B cell (primary cell): ENCODE measurements around the gene CD28. TPM values are rescaled to one million over a fixed set of nuclear protein-coding genes. Genes with fewer than 3 reads are reported as not detected.

ENCODE experiments used
- ATAC-seq: fragments of 200-7000 bp; cut with Tn5 transposase; one replicate; pipeline ENCODE4 v1.10.0; 2021; ENCODE audit warnings: low read depth, mild to moderate bottlenecking, moderate number of reproducible peaks, moderate library complexity
- CTCF ChIA-PET: fragments of 350-600 bp; sonication (Branson Sonifier 250); formaldehyde crosslinking; loops from one replicate; lab custom pipeline; 2021; ENCODE audit warnings: antibody characterized with exemption, inconsistent platforms; lab: Charles Lee
- POLR2A ChIA-PET: fragments of 350-600 bp; sonication (Branson Sonifier 250); formaldehyde crosslinking; loops from one replicate; lab custom pipeline; 2021; ENCODE audit warnings: antibody characterized with exemption; lab: Charles Lee
- DNase-seq: peaks from one replicate; pipeline ENCODE4 v3.0.0; 2013
- H2AFZ ChIP-seq: 2 replicates; pipeline ENCODE4 v1.6.1; 2012; ENCODE audit warnings: mild to moderate bottlenecking, low read depth, low read length; ENCODE audit not compliant: insufficient read depth, poor library complexity, severe bottlenecking
- H3K27ac ChIP-seq, 2 donors: 1 replicate in 1 of 2; 2 replicates in 1 of 2; pipeline ENCODE4 v1.5.1; 2012 to 2013; ENCODE audit warnings: low read length in 2 of 2, mild to moderate bottlenecking in 2 of 2, moderate library complexity in 1 of 2
- H3K27me3 ChIP-seq, 4 experiments: fragments of 200-600 bp in 1 of 4; sonication (generic) in 1 of 4; replicated peaks in 1 of 4; 1 replicate in 2 of 4; 2 replicates in 2 of 4; pipeline versions ENCODE4 v1.6.1 to v1.7.0; 2013 to 2016; ENCODE audit warnings: low read length in 3 of 4, mild to moderate bottlenecking in 2 of 4, mixed read lengths in 1 of 4, moderate library complexity in 1 of 4; ENCODE audit not compliant: insufficient read depth in 4 of 4, control insufficient read depth in 3 of 4; ENCODE audit errors: control extremely low read depth in 1 of 4
- H3K36me3 ChIP-seq, 2 experiments: replicated peaks in 1 of 2; 1 replicate in 1 of 2; 2 replicates in 1 of 2; pipeline versions ENCODE4 v1.6.1 to v1.7.1; 2013; ENCODE audit warnings: low read length in 1 of 2; ENCODE audit not compliant: insufficient read depth in 2 of 2, control insufficient read depth in 1 of 2; ENCODE audit errors: control extremely low read depth in 1 of 2, extremely low read depth in 1 of 2
- H3K4me1 ChIP-seq, 2 donors: fragments of 200-600 bp in 1 of 2; sonication (generic) in 1 of 2; 1 replicate in 1 of 2; 2 replicates in 1 of 2; pipeline versions ENCODE4 v1.5.1 to v1.6.1; 2013 to 2017; ENCODE audit warnings: low read length in 2 of 2; ENCODE audit not compliant: control insufficient read depth in 2 of 2, insufficient read depth in 2 of 2
- H3K4me2 ChIP-seq: replicated peaks from 2 replicates; pipeline ENCODE3; 2012; ENCODE audit warnings: mild to moderate bottlenecking, low read depth, low read length; ENCODE audit not compliant: poor library complexity, severe bottlenecking
- H3K4me3 ChIP-seq, 5 experiments: fragments of 200-600 bp in 1 of 5; sonication (generic) in 1 of 5; 1 replicate in 3 of 5; 2 replicates in 2 of 5; pipeline versions ENCODE4 v1.5.1 to v1.7.0; 2011 to 2016; ENCODE audit warnings: low read length in 4 of 5, mild to moderate bottlenecking in 4 of 5, low read depth in 2 of 5, control low read depth in 1 of 5, moderate library complexity in 1 of 5; ENCODE audit not compliant: insufficient read depth in 1 of 5; ENCODE audit errors: control extremely low read depth in 1 of 5, extremely low read depth in 1 of 5
- H3K79me2 ChIP-seq: fragments of 200-600 bp; sonication (generic); one replicate; pipeline ENCODE4 v1.6.0; 2016; ENCODE audit warnings: low read length; ENCODE audit not compliant: control insufficient read depth, insufficient read depth
- H3K9ac ChIP-seq: fragments of 200-600 bp; sonication (generic); 2 replicates; pipeline ENCODE4 v1.6.1; 2017; ENCODE audit warnings: mild to moderate bottlenecking, low read length, moderate library complexity
- H3K9me3 ChIP-seq, 3 donors: one replicate each; pipeline versions ENCODE4 v1.6.1 to v1.7.1; 2013; ENCODE audit warnings: low read length in 2 of 3; ENCODE audit not compliant: control insufficient read depth in 2 of 3, insufficient read depth in 1 of 3; ENCODE audit errors: control extremely low read depth in 1 of 3
- H4K20me1 ChIP-seq: 2 replicates; pipeline ENCODE4 v1.6.0; 2012; ENCODE audit warnings: mild to moderate bottlenecking, low read length; ENCODE audit not compliant: insufficient read depth, control insufficient read depth, poor library complexity, severe bottlenecking
- H3K27ac Mint-ChIP-seq: one replicate; pipeline ENCODE4 v1.8.0; 2021; ENCODE audit warnings: mixed read lengths
- H3K27me3 Mint-ChIP-seq: one replicate; pipeline ENCODE4 v1.8.0; 2021; ENCODE audit warnings: mixed read lengths
- H3K4me1 Mint-ChIP-seq: one replicate; pipeline ENCODE4 v1.8.0; 2021; ENCODE audit warnings: mixed read lengths
- H3K4me3 Mint-ChIP-seq: one replicate; pipeline ENCODE4 v1.8.0; 2021; ENCODE audit warnings: mixed read lengths
- H3K9me3 Mint-ChIP-seq: one replicate; pipeline ENCODE4 v1.8.0; 2022; ENCODE audit warnings: mixed read lengths; ENCODE audit not compliant: insufficient read depth
- EZH2 ChIP-seq: IDR thresholded peaks from 2 replicates; pipeline ENCODE4 v1.6.1; 2012; ENCODE audit warnings: borderline replicate concordance, low read depth, mild to moderate bottlenecking, moderate library complexity, low read length; ENCODE audit not compliant: insufficient read depth, poor library complexity, severe bottlenecking
- WGBS: methylation state at CpG from one replicate; pipeline ENCODE4 v1.1.5; 2013; ENCODE audit warnings: missing lambda C conversion rate; ENCODE audit not compliant: insufficient coverage; 5-methylcytosine and 5-hydroxymethylcytosine counted together
- intact Hi-C: fragments of 100-400 bp; cut with micrococcal nuclease; formaldehyde crosslinking; loops from one replicate; pipeline ENCODE4 v1.10.0; 2022
- polyA plus RNA-seq: library from polyadenylated mRNA; depleted of rRNA; stranded (reverse); fragments of >200 nt; gene quantifications from 2 replicates; pipeline ENCODE4 v1.2.3, GENCODE V29; 2012
- total RNA-seq, 2 donors: library from RNA; stranded (reverse); fragments of 120-200 nt in 1 of 2; gene quantifications; 1 replicate in 1 of 2; 2 replicates in 1 of 2; pipeline versions ENCODE4 v1.2.3 to v1.2.4, GENCODE V29; 2013 to 2022
- TF ChIP-seq, protein P1 (sequence below): fragments of 200-600 bp; IDR thresholded peaks from one replicate; pipeline ENCODE4 v1.8.0; 2022; ENCODE audit warnings: antibody characterized with exemption, mild to moderate bottlenecking

CD28 gene
- total and polyA plus RNA-seq, 2 donors (not counting 1 experiment from before 2014, with no cell fraction given), result 0.18 to 0.37 TPM

DNA sequence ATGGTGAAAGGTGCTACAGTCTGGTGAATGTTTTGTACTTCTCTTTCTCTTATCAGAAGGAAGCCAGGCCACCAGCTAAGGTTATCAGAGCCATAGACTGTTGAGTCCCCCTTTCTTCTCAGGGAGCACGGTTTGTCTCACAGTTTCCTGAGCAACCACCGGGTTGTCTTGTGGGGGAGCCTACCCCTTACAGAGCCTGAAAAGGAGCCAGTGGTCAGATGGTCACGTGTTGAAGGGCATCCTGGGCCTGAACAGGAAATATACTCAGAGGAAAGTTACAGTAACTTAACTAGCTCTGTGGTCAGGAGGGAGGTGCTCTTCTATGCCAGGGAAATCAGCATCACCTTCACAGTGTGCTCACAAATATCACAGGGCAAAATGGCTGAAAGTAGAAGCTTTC is 11.6 kb downstream of the CD28 start:
- POLR2A ChIA-PET, result no interaction called here
- DNase-seq (no peak), ATAC-seq (no peak)
- H3K4me1 Mint-ChIP-seq, result no peaks in the 10 kb centered on the region
- CTCF ChIA-PET, result no interaction called here
- intact Hi-C loops, result no loop called here
- WGBS, result 8% methylated on average over 2 of the region's 3 CpGs
- peaks cover 57% of the 10 kb centered on the region for H3K27me3 Mint-ChIP-seq
- no peak overlapping the region for H3K27ac Mint-ChIP-seq
- no peak overlapping the region for H3K4me3 Mint-ChIP-seq
- H3K27ac ChIP-seq, result no peak overlapping the region
- no peaks in the 10 kb centered on the region for H3K9me3 ChIP-seq
- H3K36me3 ChIP-seq, result no peaks in the 10 kb centered on the region
- H3K4me3 ChIP-seq, result no peak overlapping the region
- H3K27me3 ChIP-seq, result peaks cover 0 to 21% (median 14%) of the 10 kb centered on the region in 4 experiments
- no peaks in the 10 kb centered on the region for H3K9me3 Mint-ChIP-seq
- TF ChIP-seq, protein P1, sequence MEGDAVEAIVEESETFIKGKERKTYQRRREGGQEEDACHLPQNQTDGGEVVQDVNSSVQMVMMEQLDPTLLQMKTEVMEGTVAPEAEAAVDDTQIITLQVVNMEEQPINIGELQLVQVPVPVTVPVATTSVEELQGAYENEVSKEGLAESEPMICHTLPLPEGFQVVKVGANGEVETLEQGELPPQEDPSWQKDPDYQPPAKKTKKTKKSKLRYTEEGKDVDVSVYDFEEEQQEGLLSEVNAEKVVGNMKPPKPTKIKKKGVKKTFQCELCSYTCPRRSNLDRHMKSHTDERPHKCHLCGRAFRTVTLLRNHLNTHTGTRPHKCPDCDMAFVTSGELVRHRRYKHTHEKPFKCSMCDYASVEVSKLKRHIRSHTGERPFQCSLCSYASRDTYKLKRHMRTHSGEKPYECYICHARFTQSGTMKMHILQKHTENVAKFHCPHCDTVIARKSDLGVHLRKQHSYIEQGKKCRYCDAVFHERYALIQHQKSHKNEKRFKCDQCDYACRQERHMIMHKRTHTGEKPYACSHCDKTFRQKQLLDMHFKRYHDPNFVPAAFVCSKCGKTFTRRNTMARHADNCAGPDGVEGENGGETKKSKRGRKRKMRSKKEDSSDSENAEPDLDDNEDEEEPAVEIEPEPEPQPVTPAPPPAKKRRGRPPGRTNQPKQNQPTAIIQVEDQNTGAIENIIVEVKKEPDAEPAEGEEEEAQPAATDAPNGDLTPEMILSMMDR, result no peak
- TF ChIP-seq EZH2, result no peak
- H3K4me2 ChIP-seq, result no peak overlapping the region
- no peaks in the 10 kb centered on the region for H4K20me1 ChIP-seq
- H3K79me2 ChIP-seq, result no peaks in the 10 kb centered on the region
- no peak overlapping the region for H3K9ac ChIP-seq
- H3K4me1 ChIP-seq, result no peaks in the 10 kb centered on the region
- H2AFZ ChIP-seq, result no peak overlapping the region

DNA sequence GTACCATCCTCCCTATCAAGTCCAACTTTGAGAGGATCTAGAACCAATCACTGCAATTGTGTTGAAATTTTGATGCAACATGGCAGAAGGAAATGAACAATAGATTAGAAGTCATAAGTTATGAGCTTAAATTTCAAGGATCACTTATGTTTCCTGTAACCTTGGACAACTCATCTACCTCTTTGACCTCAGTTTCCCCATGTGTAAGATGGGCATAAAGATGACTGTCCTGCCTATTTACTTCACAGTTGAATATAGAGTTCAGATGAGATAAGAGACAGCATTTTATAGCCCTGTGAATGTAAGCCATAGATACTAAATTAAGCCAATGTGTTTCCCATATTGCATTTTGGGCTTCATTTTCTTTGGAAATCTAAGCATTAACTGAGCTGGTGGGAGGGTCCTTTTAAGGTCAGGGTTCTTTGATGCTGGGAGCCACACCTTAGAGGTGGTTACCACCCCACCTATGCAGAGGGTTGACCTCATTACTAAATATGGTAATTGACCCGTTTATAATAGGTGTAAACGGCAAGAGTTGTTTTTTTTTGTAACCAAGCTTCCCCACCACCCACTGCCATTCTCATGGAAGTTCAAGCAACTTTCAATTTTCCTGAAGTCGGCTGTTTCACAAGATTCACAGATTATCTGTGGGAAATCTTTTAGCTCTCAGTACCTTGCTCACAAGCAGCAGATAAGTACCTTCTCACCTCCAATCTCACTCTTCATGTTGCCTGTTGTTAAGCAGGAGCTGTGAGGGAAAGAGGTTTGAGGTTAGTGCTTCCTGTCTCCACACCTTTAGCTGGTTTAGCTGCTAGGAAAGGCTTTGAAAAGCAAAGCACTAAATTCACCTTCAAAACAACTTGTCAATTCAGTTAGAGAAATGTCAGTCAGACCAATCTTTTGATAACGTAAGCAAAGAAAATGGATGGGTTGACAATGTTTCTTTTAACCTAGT is 13.3 kb downstream of the CD28 start:
- H3K9me3 Mint-ChIP-seq, result no peaks in the 10 kb centered on the region
- no peaks in the 10 kb centered on the region for H3K79me2 ChIP-seq
- H2AFZ ChIP-seq, result no peak overlapping the region
- no peak overlapping the region for H3K4me3 ChIP-seq
- ATAC-seq (no peak), DNase-seq (no peak)
- no peak overlapping the region for H3K27ac ChIP-seq
- H3K27me3 Mint-ChIP-seq, result peaks cover 59% of the 10 kb centered on the region
- WGBS, result no CpG with 5 or more reads among the region's 4 CpGs
- intact Hi-C loops, result no loop called here
- no peak overlapping the region for H3K27ac Mint-ChIP-seq
- H3K4me3 Mint-ChIP-seq, result no peak overlapping the region
- no peaks in the 10 kb centered on the region for H3K4me1 Mint-ChIP-seq
- H3K27me3 ChIP-seq, result peaks cover 0 to 21% (median 13%) of the 10 kb centered on the region in 4 experiments
- TF ChIP-seq, protein P1, result no peak
- no peak for TF ChIP-seq EZH2
- H4K20me1 ChIP-seq, result no peaks in the 10 kb centered on the region
- H3K9me3 ChIP-seq, result no peaks in the 10 kb centered on the region
- H3K36me3 ChIP-seq, result no peaks in the 10 kb centered on the region
- CTCF ChIA-PET, result no interaction called here
- no peaks in the 10 kb centered on the region for H3K4me1 ChIP-seq
- no peak overlapping the region for H3K4me2 ChIP-seq
- POLR2A ChIA-PET, result no interaction called here
- H3K9ac ChIP-seq, result no peak overlapping the region
